Thoracic aorta endothelial cell (primary cell): ENCODE data around the gene SLC4A2. TPM values are rescaled to one million over a fixed set of nuclear protein-coding genes. Genes with fewer than 3 reads are reported as not detected.

Experiments
- total RNA-seq: library from RNA; depleted of rRNA; stranded (reverse); fragments of >200 nt; gene quantifications from 2 replicates; pipeline ENCODE4 v1.2.3, GENCODE V29; 2012

The SLC4A2 gene, protein sequence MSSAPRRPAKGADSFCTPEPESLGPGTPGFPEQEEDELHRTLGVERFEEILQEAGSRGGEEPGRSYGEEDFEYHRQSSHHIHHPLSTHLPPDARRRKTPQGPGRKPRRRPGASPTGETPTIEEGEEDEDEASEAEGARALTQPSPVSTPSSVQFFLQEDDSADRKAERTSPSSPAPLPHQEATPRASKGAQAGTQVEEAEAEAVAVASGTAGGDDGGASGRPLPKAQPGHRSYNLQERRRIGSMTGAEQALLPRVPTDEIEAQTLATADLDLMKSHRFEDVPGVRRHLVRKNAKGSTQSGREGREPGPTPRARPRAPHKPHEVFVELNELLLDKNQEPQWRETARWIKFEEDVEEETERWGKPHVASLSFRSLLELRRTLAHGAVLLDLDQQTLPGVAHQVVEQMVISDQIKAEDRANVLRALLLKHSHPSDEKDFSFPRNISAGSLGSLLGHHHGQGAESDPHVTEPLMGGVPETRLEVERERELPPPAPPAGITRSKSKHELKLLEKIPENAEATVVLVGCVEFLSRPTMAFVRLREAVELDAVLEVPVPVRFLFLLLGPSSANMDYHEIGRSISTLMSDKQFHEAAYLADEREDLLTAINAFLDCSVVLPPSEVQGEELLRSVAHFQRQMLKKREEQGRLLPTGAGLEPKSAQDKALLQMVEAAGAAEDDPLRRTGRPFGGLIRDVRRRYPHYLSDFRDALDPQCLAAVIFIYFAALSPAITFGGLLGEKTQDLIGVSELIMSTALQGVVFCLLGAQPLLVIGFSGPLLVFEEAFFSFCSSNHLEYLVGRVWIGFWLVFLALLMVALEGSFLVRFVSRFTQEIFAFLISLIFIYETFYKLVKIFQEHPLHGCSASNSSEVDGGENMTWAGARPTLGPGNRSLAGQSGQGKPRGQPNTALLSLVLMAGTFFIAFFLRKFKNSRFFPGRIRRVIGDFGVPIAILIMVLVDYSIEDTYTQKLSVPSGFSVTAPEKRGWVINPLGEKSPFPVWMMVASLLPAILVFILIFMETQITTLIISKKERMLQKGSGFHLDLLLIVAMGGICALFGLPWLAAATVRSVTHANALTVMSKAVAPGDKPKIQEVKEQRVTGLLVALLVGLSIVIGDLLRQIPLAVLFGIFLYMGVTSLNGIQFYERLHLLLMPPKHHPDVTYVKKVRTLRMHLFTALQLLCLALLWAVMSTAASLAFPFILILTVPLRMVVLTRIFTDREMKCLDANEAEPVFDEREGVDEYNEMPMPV
- total RNA-seq: 65.5 and 69.3 TPM in 2 replicates

DNA sequence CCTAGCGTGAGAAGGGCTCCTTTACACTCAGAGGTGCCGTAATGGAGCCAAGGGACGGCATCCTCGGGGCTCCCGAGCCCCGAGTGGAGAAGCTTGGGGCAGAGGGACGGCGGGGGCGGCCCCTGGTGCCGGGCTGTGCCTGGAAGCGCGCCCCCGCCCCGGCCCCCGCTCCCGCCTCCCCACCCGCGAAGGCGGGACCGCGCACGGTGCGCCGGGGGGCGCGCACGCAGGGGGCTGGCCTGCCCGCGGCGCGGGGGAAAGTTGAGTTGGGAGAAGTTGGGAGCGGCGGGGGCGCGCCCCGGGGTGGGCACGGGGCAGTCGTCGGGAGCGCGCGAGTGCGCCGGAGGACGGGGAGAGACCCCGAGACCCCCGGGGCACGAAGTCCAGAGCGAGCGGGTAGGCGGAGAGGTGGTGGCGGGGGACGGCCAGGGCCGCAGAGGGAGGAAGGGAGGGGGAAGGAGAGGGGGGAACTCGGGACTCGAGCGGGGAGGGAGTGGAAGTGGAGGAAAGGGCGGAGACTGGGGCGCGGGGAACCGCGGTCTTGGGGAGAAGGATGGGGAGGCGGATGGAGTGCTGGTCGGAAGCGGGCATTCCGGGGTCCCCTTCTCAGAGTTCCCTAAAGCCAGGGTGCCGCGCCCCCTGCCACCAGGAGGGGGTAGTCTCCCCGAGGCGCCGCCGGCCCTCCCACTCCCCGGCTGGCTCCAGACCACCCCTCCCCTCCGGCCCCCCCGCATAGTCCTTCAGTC lies at the start of gene SLC4A2:
Gene SLC4A2 (plus strand): TSS at position 223 of the 746 bp plus-strand sequence. CDS start 2,399 bp downstream, outside the sequence.

DNA sequence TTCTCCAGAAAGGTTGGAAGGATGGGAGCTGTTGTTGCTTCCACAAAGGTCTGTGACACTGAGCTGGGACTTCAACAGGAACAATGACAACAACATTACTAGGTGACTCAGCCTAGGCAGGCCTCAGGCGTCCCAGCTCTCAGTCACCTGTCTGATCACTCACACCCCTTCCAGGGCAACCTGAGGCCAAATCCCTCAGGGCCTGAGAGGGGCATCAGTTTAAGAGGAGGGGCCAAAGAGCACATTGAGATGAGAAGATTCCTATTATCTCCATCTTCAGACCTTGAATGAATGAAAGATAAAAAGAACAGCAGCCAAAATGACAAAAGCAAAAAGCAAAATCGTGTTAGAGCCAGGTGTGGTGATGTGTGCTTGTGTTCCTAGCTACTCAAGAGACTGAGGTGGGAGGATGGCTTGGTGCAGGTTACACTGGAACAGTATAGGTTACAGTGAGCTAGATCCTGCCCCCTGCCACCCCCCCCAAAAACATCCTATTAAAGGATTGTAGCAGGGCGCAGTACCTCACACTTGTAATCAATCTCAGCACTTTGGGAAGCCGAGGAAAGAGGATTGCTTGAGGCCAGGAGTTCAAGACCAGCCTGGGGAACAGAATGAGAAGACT lies 34.8 kb upstream of the SLC4A2 start, which contains the start of gene ATG9B:
Gene ATG9B (minus strand): TSS at position 60 of the 622 bp plus-strand sequence. CDS start 71 bp downstream, outside the sequence.

DNA sequence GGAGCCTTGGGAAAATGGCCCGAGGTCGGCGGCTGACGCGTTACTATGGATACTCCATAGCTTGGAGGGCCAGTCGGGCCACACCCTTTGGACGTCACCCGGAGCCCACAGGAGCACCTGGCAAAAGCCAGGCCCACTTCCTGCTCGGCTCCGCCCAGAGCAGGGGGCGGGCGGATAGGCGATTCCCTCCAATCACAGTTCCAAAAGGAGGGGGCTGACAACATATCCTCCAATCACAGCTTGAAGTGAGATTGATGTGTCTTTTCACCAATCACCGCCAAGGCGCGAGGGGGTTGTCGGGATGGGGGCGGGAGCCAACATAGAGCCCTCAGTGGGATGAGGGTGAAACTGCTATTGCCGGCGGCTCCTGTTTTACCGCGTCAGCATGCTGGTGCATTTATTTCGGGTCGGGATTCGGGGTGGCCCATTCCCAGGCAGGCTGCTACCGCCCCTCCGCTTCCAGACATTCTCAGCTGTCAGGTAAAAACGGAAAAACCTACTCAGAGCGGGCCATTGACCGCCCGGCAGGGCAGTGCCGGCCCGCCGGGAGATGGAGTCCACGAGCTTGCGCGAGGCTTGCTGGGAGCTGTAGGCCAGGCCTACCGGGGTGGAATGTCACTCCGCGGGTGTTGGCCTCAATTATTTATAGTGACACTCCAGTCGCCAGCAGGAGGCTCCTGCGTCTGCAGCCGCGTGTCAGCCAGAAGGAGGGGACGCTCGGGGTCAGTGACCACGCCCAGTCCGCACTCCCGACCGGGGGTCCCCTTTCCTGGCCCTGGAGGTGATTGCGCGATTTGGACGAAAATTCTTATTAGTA lies 31.1 kb upstream of the SLC4A2 start, which contains the start of gene ABCB8:
Gene ABCB8 (plus strand): TSS at position 320 of the 817 bp plus-strand sequence. CDS start 66 bp downstream, at position 386.

DNA sequence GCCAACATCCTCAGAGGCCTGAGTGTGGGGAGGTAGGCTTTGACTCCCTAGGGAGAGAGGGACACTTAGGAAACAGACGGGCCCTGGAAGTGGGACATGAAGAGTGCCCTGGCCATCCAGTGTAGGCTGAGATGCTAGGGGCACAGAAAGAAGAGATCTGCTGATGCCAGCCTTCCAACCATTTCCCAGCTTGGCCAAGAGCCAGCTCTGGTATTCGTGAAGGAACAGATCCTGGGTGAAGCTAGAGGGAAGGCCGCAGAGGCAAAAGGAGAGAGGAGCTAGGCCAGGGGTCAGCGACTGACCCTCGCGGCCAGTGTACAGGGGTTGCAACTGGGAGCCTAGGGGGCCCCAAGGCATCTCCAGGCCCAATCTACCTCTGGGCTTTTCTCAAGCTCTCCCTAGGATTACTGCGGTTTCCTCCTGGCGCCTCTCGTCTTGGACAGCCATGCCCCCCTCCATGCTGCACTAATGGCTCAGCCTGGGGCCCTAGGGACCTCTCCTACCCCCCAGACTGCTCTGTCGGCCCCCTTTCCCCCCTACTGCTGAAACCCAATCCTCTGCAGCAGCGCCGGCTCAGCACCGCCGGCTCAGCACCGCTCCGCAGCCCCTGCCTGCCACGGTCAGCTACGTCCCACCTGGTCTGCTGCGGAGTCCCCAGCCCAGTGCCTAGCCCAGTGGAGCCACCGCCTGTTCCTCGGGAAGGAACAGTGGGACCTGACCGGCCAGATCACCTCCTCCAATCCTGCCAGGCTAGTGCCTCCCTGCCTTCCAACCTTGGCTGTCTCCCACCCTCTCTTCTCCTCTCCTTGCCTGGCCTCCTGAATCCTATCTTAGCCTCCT lies 11.2 kb upstream of the SLC4A2 start, which contains the start of gene ASIC3:
Gene ASIC3 (plus strand): TSS at position 556 of the 840 bp plus-strand sequence. CDS start 355 bp downstream, outside the sequence.

DNA sequence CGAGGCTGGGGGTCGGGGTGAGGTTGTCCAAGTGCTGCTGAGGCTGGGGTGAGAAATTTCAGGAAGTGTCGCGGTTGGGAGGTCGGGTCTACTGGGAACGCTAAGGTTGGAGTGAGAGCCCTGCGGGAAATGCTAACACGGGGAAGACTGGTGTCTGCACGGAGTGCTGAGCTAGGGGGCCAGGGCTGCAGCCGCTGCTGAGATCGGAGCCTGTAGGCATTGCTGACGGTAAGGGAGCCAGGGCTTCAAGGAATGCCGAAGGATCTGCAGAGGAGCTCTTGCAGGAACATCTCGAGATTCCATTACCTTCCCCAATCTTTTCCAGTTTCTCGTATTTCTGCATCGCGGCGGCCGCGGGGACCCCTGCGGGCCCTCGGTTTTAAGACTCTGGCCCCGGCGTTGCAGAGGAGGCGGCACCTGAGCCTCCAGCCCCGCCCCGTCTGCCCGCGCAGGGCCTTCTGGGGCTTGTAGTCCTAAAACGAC lies 1.8 kb upstream of the SLC4A2 start, which contains the start of gene CDK5:
Gene CDK5 (minus strand): TSS at position 392 of the 483 bp plus-strand sequence. CDS start 49 bp downstream, at position 343.

DNA sequence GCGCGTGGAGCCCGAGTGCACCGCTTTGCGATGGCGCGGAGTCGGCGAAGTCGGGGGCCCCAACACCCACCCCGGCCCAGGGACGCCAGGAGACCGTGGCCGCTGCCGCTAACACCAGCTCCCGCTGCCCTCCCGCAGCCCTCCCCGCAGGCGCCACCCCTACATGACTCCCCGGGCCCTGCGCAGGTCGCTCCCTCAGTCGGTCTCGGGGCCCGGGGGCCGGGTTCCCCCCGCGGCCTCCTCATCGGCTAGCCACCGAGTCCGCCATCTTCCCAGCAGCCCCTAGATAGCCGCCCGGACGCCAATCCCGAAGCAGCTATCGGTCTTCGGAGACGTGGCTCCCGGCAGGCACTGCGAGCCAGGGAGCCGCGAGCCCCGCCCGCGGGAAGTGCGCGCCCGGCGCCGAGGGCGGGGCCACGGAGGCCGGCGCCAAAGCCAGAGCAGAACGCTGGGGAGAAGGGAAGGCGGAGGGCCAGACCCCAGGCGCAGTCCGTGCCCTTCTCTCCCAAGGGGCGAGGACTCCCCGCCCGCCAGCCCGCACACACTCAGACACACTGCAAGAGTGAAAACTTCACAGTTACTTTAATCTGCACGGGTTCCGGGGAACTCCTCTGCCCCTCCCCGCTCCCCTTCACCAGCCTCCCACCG lies 21.3 kb downstream of the SLC4A2 start, which contains the start of gene FASTK:
Gene FASTK (minus strand): TSS at position 288 of the 648 bp plus-strand sequence. CDS start 43 bp downstream, at position 245.

DNA sequence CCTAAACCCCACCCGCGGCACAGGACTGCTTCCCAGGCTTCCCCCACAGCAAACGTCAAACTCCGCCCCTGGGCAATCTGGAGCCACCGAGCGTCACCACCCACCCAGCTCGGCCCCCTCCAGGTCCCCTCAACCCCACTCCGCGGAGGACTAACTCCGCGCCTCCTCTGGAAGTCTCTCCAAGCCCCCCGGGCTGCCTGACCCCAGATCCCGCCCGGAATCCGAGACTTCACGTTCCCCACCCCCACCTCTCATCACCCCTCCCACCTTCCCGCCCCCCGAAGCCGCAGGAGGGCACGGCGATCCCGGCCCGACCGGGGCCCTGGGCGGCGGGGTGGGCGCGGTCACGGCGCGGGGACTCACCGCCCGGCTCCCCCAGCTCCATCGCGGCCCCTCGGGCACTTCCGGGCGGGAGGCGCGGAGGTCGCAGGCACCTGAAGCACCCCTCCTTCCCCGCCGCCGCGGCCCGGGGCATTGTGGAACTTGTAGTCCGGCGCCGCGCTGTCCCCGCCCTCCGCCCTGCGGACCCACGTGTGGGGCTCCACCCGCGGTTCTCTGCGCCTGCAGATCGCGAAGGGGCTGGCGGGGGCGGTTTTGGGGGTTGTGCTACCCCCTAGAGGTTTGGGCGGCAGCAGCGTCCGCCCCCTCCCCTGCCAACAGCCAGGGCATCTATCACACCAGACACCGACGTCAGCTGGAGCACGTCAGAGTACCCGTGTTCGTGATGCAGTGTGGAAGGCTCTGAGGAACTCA lies 23.9 kb downstream of the SLC4A2 start, which contains the start of gene TMUB1:
Gene TMUB1 (minus strand): TSS at position 423 of the 753 bp plus-strand sequence. CDS start 930 bp downstream, outside the sequence.

DNA sequence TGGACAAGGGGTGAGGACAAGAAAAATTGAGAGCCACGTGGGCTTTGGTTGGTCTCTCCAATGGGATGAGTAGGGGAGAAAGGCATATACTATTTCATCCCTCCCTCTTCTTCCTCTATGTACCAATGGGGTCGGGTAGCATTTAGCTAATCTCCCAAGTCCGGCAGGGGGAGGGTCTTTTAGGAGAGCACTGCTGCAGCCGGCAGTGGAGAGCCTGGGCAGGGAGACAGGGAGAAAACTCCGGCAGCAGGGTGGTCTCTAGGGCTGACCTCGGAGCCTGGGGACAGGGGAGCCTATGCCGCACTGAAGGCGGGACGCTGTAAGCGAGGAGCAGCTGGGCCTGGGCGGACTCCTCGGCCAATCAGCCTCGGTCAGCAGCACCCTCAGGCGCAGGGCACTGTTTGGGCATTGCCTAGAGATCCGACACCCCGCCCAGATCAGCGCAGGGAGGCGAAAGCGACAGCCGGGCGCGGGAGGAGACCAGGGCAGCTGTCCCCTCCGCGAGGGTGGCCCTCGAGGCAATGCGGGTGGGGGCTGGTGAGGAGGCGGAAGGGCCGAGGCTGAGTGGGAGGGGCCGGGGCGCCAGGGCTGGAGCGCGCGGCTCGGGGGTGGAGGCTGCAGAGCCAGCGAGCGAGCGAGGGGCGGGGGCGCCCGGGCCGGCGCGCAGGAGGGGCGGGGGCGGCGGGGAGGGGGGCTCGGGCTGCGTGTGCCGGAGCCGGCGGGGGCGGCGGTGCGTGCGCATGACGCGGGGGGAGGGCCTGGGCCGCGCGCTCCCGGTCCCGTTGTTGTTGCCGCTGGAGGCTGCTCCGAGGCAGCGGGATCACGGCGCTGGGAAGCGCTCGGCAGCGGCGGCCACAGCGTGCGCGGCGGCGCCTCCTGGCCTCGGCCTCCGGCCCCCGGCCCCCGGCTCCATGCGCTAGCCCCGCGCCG lies 26.6 kb downstream of the SLC4A2 start, which contains the start of gene AGAP3:
Gene AGAP3 (plus strand): TSS at position 785 of the 930 bp plus-strand sequence. CDS start 267 bp downstream, outside the sequence.

Other genes with a start within 250 kb of the SLC4A2 start
- not detected in 2 replicates for gene AOC1, start 207.1 kb upstream of the SLC4A2 start, total RNA-seq
- under 0.01 and 0.07 TPM in 2 replicates for gene KCNH2, start 81.3 kb upstream of the SLC4A2 start, total RNA-seq
- 86.2 and 96.3 TPM in 2 replicates for gene NOS3, start 68.6 kb upstream of the SLC4A2 start, total RNA-seq
- gene ATG9B, start 35.1 kb upstream of the SLC4A2 start, total RNA-seq: under 0.01 and 0.07 TPM in 2 replicates
- gene ABCB8, start 31.1 kb upstream of the SLC4A2 start, total RNA-seq: 31.0 and 31.9 TPM in 2 replicates
- gene ASIC3, start 11.1 kb upstream of the SLC4A2 start, total RNA-seq: 0.07 TPM in 1 of 2 replicates, not detected in the other
- gene CDK5, start 1.7 kb upstream of the SLC4A2 start, total RNA-seq: 14.5 and 14.6 TPM in 2 replicates
- gene FASTK, start 21.2 kb downstream of the SLC4A2 start, total RNA-seq: 46.4 and 50.1 TPM in 2 replicates
- gene TMUB1, start 23.9 kb downstream of the SLC4A2 start, total RNA-seq: 13.6 and 21.9 TPM in 2 replicates
- gene AGAP3, start 26.9 kb downstream of the SLC4A2 start, total RNA-seq: 97.4 and 112 TPM in 2 replicates
- gene GBX1, start 108.1 kb downstream of the SLC4A2 start, total RNA-seq: not detected in 2 replicates
- not detected in 2 replicates for gene ASB10, start 127.7 kb downstream of the SLC4A2 start, total RNA-seq
- not detected in 2 replicates for gene H2BK1, start 150.9 kb downstream of the SLC4A2 start, total RNA-seq
- gene ABCF2, start 167.6 kb downstream of the SLC4A2 start, total RNA-seq: 77.8 and 86.2 TPM in 2 replicates
- 59.7 and 61.5 TPM in 2 replicates for gene CHPF2, start 172.9 kb downstream of the SLC4A2 start, total RNA-seq
- gene SMARCD3, start 189.1 kb downstream of the SLC4A2 start, total RNA-seq: 5.6 and 5.8 TPM in 2 replicates